ENCODE measurements around the gene AMACR. TPM values are rescaled to one million over a fixed set of nuclear protein-coding genes. Genes with fewer than 3 reads are reported as not detected.
A peak's percentile ranks its signal among the peaks of the same experiment; 100 is the strongest.

The AMACR gene
- total RNA-seq, 2 donors from 2014 or later, result 7.3 to 8.4 TPM

DNA sequence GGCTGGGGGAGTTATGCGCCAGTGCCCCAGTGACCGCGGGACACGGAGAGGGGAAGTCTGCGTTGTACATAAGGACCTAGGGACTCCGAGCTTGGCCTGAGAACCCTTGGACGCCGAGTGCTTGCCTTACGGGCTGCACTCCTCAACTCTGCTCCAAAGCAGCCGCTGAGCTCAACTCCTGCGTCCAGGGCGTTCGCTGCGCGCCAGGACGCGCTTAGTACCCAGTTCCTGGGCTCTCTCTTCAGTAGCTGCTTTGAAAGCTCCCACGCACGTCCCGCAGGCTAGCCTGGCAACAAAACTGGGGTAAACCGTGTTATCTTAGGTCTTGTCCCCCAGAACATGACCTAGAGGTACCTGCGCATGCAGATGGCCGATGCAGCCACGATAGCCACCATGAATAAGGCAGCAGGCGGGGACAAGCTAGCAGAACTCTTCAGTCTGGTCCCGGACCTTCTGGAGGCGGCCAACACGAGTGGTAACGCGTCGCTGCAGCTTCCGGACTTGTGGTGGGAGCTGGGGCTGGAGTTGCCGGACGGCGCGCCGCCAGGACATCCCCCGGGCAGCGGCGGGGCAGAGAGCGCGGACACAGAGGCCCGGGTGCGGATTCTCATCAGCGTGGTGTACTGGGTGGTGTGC lies 71.4 kb downstream of the AMACR start, which contains the start of gene RXFP3:
TSS of gene RXFP3 (plus strand) at position 6 of the 636 bp plus-strand sequence. CDS start at position 361, 355 bp downstream.
- no peak within 1 kb of the TSS for H3K27ac ChIP-seq
- peaks cover 10 to 25% of the 10 kb centered on the region in 2 donors for H3K4me1 ChIP-seq (ENCODE audit: control insufficient read depth in 1 of 2, low read depth in 2 of 2)
- ATAC-seq (ENCODE audit: insufficient number of reproducible peaks, low FRiP score, low read depth) (no peak), DNase-seq (ENCODE audit: low spot score) (no peak)
- H3K4me3 ChIP-seq, result peak within 1 kb of the TSS; percentile 66
- H3K27me3 ChIP-seq (replicated peaks; ENCODE audit: insufficient read depth), result peaks cover 16% of the 10 kb centered on the region
- H3K36me3 ChIP-seq, result no peaks in the 10 kb centered on the region
- H3K9me3 ChIP-seq, result no peaks in the 10 kb centered on the region
- TF ChIP-seq, protein P1, sequence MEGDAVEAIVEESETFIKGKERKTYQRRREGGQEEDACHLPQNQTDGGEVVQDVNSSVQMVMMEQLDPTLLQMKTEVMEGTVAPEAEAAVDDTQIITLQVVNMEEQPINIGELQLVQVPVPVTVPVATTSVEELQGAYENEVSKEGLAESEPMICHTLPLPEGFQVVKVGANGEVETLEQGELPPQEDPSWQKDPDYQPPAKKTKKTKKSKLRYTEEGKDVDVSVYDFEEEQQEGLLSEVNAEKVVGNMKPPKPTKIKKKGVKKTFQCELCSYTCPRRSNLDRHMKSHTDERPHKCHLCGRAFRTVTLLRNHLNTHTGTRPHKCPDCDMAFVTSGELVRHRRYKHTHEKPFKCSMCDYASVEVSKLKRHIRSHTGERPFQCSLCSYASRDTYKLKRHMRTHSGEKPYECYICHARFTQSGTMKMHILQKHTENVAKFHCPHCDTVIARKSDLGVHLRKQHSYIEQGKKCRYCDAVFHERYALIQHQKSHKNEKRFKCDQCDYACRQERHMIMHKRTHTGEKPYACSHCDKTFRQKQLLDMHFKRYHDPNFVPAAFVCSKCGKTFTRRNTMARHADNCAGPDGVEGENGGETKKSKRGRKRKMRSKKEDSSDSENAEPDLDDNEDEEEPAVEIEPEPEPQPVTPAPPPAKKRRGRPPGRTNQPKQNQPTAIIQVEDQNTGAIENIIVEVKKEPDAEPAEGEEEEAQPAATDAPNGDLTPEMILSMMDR (IDR thresholded peaks at IDR 0.05), result no peak

Other genes with a start within 250 kb of the AMACR start
- gene ADAMTS12, start 116.1 kb downstream of the AMACR start, total RNA-seq, result 1 to 10 TPM; 7.3 to 8.0 TPM
- gene RXFP3, start 71.7 kb downstream of the AMACR start, total RNA-seq, result not detected
- not detected for gene SLC45A2, start 23.4 kb downstream of the AMACR start, total RNA-seq
- gene C1QTNF3, start 35.2 kb upstream of the AMACR start, total RNA-seq, result 10 to 100 TPM in 1 of 2 donors, 1 to 10 TPM in 1; 4.3 to 11.6 TPM